GM19099 (cell line): ENCODE measurements around the gene ARL3.

Source experiments
- POLR2A ChIP-seq: IDR thresholded peaks from 3 replicates; pipeline ENCODE4 v1.6.1; 2011; ENCODE audit warnings: low read depth; ENCODE audit not compliant: insufficient read length; ENCODE audit errors: extremely low read depth

Gene ARL3

GRCh38 chr10:102644646-102645387, 69.4 kb downstream of the ARL3 start:
- TF ChIP-seq POLR2A: peak; percentile 60

GRCh38 chr10:102644066-102644645, 70.0 kb downstream of the ARL3 start, which contains the start of gene TRIM8:
TSS of gene TRIM8 (plus strand) at chr10:102644479. CDS start at chr10:102644618, 139 bp downstream.
- TF ChIP-seq POLR2A: peak; percentile 53

GRCh38 chr10:102643336-102644065, 70.7 kb downstream of the ARL3 start:
- peak; percentile 40 for TF ChIP-seq POLR2A

GRCh38 chr10:102642736-102643335, 71.4 kb downstream of the ARL3 start:
- no peak for TF ChIP-seq POLR2A

GRCh38 chr10:102641880-102642735, 72.1 kb downstream of the ARL3 start:
- TF ChIP-seq POLR2A: peak; percentile 70

GRCh38 chr10:102641402-102641801, 72.8 kb downstream of the ARL3 start:
- TF ChIP-seq POLR2A: no peak

GRCh38 chr10:102639537-102639936, 74.7 kb downstream of the ARL3 start:
- no peak for TF ChIP-seq POLR2A

GRCh38 chr10:102635377-102635776, 78.8 kb downstream of the ARL3 start:
- no peak for TF ChIP-seq POLR2A

- no peak for TF ChIP-seq POLR2A
Measured at GRCh38 chr10:102634686-102635085, 79.5 kb downstream of the ARL3 start.

GRCh38 chr10:102633848-102634247, 80.3 kb downstream of the ARL3 start:
- TF ChIP-seq POLR2A: no peak

GRCh38 chr10:102633287-102633686, 80.9 kb downstream of the ARL3 start:
- TF ChIP-seq POLR2A: no peak

GRCh38 chr10:102632394-102633111, 81.6 kb downstream of the ARL3 start:
- no peak for TF ChIP-seq POLR2A

GRCh38 chr10:102631525-102632393, 82.4 kb downstream of the ARL3 start:
- TF ChIP-seq POLR2A: no peak

- no peak for TF ChIP-seq POLR2A
Measured at GRCh38 chr10:102630663-102631062, 83.5 kb downstream of the ARL3 start.
